Activated naive CD4-positive, alpha-beta T cell treated with anti-CD3 and anti-CD28 coated beads, Interleukin-2, amount 50 U/mL, for 72 hours (primary cell): ENCODE results near the gene ADAM8. TPM values are rescaled to one million over a fixed set of nuclear protein-coding genes. Genes with fewer than 3 reads are reported as not detected.

Experiments
- ATAC-seq, 2 donors: fragments of 150-1000 bp; cut with Tn5 transposase; 2 replicates each; pipeline ENCODE4 v1.10.0; 2021; ENCODE audit warnings: mild to moderate bottlenecking in 2 of 2, moderate library complexity in 2 of 2
- DNase-seq, 2 donors: peaks; one replicate each; pipeline ENCODE4 v3.0.0; 2021 to 2022; ENCODE audit warnings: low spot score in 2 of 2
- H3K27ac Mint-ChIP-seq, 2 donors: one replicate each; pipeline ENCODE4 v1.8.0; 2022; ENCODE audit warnings: mild to moderate bottlenecking in 2 of 2, mixed read lengths in 2 of 2
- H3K36me3 Mint-ChIP-seq, 2 donors: one replicate each; pipeline ENCODE4 v1.8.0; 2022; ENCODE audit warnings: mixed read lengths in 2 of 2
- H3K9me3 Mint-ChIP-seq, 2 donors: one replicate each; pipeline ENCODE4 v1.8.0; 2022; ENCODE audit warnings: mixed read lengths in 2 of 2
- total RNA-seq, 2 donors: library from RNA; stranded (reverse); gene quantifications; one replicate each; pipeline ENCODE4 v1.2.3, GENCODE V29; 2022

ADAM8 gene
- total RNA-seq, 2 donors from 2014 or later: 101 to 201 TPM

GRCh38 chr10:133311570-133311969 is 34.9 kb upstream of the ADAM8 start:
- no peak for ATAC-seq
- Mint-ChIP-seq H3K27ac (no peak overlapping the region), H3K36me3 (peaks cover 8 to 9% of the 10 kb centered on the region in 2 donors), H3K9me3 (no peaks in the 10 kb centered on the region)
- DNase-seq: peak in 1 of 2 donors; percentile 43

GRCh38 chr10:133310789-133311188 is 34.1 kb upstream of the ADAM8 start:
- DNase-seq (no peak), ATAC-seq (no peak)
- H3K9me3 Mint-ChIP-seq: no peaks in the 10 kb centered on the region
- H3K27ac Mint-ChIP-seq: no peak overlapping the region
- peaks cover 8 to 9% of the 10 kb centered on the region in 2 donors for H3K36me3 Mint-ChIP-seq

DNA sequence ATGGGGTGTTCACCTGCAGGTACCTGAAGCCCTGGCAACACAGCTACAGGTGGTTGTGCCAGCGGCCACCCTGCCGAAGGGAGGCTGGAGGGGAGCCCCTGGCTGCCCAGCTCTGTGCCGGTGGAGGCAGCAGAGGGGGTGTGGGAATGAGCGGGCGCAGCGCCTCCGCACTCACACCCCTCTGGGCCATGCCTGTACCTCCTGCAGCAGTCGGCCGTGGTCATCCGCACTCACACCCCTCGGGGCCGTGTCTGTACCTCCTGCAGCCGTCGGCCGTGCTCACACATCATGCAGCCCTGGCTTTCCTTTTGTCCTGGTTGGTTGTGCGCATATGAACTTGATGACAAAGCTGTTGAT is 33.7 kb upstream of the ADAM8 start:
- Mint-ChIP-seq H3K36me3 (peaks cover 8 to 9% of the 10 kb centered on the region in 2 donors), H3K27ac (no peak overlapping the region), H3K9me3 (no peaks in the 10 kb centered on the region)
- no peak for ATAC-seq
- peak in 1 of 2 donors; percentile 52 for DNase-seq

- ATAC-seq (no peak), DNase-seq (peak in 1 of 2 donors; percentile 54)
- H3K36me3 Mint-ChIP-seq: peaks cover 8 to 9% of the 10 kb centered on the region in 2 donors
- no peaks in the 10 kb centered on the region for H3K9me3 Mint-ChIP-seq
- peak overlapping the region in 1 of 2 donors; percentile 97 for H3K27ac Mint-ChIP-seq
Measured at GRCh38 chr10:133309720-133310398, 33.2 kb upstream of the ADAM8 start.

GRCh38 chr10:133309100-133309719 is 32.5 kb upstream of the ADAM8 start:
- Mint-ChIP-seq H3K36me3 (peaks cover 8 to 9% of the 10 kb centered on the region in 2 donors), H3K9me3 (no peaks in the 10 kb centered on the region), H3K27ac (peak overlapping the region; percentile 88 to 97)
- ATAC-seq (peak; percentile 70 to 86), DNase-seq (peak; percentile 89 to 90)

DNA sequence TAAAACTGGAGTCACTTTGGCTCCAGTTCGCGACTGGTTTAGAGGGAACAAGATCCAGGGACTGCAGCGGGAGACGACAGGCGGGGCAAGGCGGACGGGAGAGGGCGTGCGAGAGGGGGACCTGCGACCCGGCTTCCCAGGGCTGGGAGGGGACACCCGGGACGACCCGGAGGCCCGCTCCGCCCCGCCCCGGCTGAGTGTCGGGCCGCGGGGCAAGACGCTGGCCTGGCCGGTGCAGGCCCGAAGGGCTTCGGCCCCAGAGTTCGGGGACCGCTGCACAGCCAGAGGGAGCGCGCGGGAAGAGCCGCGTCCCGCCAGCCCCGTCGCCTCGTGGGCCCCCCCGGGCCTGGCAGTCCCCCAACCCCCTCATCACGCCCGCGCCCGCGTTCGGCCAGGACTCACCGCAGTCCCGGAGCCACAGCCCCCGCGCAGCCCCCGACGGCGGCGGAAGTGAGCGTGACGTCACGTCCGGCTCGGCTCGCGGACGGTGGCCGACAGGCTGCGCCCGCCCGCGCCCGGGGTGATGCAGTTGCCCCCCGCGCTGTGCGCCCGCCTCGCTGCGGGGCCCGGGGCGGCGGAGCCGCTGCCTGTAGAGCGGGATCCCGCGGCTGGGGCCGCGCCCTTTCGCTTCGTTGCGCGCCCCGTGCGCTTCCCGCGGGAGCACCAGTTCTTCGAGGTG is 31.9 kb upstream of the ADAM8 start, which contains the start of the genes TUBGCP2 and ZNF511:
Gene TUBGCP2 (minus strand): TSS at position 452 of the 679 bp plus-strand sequence. CDS start 5,931 bp downstream, outside the sequence.
Gene ZNF511 (plus strand): TSS at position 494 of the 679 bp plus-strand sequence. CDS start 30 bp downstream, at position 524.
- no peaks in the 10 kb centered on the region for H3K9me3 Mint-ChIP-seq

DNA sequence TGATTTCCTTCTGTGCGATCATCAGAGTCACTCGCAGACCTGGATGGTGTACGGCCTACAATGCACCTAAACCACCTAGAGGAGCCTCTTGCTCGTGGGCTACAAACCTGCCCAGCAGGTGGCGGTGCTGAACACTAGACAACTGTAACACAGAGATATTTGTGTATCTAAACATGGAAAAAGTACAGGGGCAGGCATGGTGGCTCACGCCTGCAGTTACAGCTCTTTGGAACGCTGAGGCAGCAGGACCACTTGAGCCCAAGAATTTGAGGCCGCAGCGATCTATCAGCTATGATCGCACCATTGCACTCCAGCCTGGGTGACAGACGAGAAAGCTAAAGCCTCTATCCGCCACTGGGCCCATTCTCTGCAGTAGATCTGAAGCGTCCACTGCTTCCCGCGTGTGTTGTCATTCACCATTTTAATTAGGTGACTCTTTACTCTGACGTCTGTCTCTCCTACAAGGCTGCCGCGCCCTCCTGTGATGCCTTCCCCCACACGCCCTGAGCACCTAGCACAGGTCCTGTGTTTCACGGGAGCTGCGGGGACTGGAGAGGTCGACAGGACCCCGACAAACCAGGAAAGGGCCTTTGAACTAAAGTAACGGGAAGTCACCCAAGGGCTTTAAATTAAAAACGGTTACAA is 31.2 kb upstream of the ADAM8 start:
- peak overlapping the region; percentile 97 to 100 for H3K27ac Mint-ChIP-seq
- peaks cover 8 to 9% of the 10 kb centered on the region in 2 donors for H3K36me3 Mint-ChIP-seq
- DNase-seq (peak; percentile 72 to 82), ATAC-seq (peak; percentile 53 to 73)
- no peaks in the 10 kb centered on the region for H3K9me3 Mint-ChIP-seq

More for the DNA sequence above, 31.9 kb upstream of the ADAM8 start, which contains the start of the genes TUBGCP2 and ZNF511:
- DNase-seq (peak; percentile 89 to 94), ATAC-seq (peak; percentile 83 to 86)
- Mint-ChIP-seq H3K36me3 (peaks cover 8 to 9% of the 10 kb centered on the region in 2 donors), H3K27ac (peak within 1 kb of the TSS; percentile 97 to 100)

DNA sequence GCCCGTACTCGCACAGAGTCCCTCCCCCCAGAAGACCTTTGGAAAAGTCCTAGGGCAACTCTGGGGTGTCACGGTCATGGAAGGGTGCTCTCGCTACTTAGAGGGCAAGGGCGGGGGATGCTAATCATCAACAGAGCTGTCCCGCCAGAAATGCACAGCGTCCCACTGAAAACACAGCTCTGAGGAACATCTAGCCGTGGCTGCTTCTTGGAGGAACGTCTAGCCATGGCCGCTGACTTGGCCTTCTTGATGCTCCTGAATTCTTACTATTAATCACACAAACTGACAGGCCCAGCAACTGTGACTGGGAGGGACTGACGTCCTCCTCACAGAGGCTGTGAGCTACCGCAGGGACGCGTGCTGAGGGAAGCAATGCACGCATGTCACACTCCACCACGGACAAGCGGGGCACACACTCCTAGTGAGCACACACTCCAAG is 30.3 kb upstream of the ADAM8 start:
- H3K27ac Mint-ChIP-seq: peak overlapping the region in 1 of 2 donors; percentile 97
- H3K9me3 Mint-ChIP-seq: no peaks in the 10 kb centered on the region
- ATAC-seq (no peak), DNase-seq (no peak)
- peaks cover 8 to 9% of the 10 kb centered on the region in 2 donors for H3K36me3 Mint-ChIP-seq

DNA sequence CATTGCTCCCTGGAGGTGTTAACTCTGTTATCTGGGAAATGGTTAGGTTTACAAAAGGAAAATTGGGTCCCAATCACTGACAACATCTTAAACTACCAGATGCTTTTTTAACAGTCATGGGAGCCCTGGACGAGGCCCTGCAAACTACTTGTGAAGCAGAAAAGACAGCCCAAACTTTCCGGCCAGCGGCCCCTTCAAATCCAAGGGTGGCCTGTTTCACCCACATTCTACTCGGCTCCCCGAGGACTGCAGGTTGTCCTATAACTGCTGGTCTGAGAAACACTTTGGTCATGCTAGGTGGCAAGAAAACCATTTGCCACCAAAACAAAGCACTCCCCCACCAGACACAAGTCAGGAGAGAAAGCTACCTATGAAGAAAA is 29.4 kb upstream of the ADAM8 start:
- no peaks in the 10 kb centered on the region for H3K9me3 Mint-ChIP-seq
- DNase-seq: no peak
- H3K36me3 Mint-ChIP-seq: peaks cover 8 to 9% of the 10 kb centered on the region in 2 donors
- ATAC-seq: no peak
- H3K27ac Mint-ChIP-seq: no peak overlapping the region

GRCh38 chr10:133303206-133303605 is 26.5 kb upstream of the ADAM8 start:
- Mint-ChIP-seq H3K36me3 (peaks cover 6 to 17% of the 10 kb centered on the region in 2 donors), H3K9me3 (no peaks in the 10 kb centered on the region), H3K27ac (no peak overlapping the region)
- DNase-seq: no peak
- no peak for ATAC-seq

DNA sequence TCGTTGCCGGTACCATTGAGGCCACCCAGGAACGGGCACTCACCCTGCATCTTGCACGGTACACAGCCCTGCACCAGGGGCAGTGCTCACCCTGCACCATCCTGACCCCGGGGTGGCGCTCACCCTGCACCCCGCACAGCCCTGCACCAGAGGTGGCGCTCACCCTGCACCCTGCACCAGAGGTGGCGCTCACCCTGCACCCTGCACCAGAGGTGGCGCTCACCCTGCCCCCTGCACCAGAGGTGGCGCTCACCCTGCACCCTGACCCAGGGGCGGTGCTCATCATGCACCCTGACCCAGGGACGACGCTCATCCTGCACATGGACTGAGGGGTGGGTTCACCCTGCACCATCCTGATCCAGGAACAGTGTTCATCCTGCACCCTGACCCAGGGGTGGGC is 25.6 kb upstream of the ADAM8 start:
- Mint-ChIP-seq H3K27ac (no peak overlapping the region), H3K9me3 (no peaks in the 10 kb centered on the region), H3K36me3 (peaks cover 0 to 18% of the 10 kb centered on the region in 2 donors)
- DNase-seq (no peak), ATAC-seq (no peak)

DNA sequence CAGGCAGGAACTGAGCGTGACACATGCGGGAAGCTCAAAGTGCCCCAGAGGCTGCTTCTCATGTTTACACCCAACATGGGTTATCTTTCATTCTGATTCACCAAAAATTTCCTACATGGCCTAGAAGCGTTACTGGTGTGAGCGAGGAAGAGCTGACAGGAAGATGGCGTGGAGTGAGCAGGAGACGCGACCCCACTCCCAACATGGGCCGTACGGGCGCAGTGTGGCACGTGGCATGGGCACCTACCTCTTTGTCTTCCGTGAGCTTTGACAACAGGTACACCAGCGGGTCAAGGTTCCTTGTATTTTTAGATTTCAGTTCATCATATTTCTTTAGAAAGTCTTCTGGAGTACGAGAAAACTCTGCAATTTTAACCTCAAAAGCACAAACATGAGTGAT is 23.1 kb upstream of the ADAM8 start:
- H3K9me3 Mint-ChIP-seq: no peaks in the 10 kb centered on the region

DNA sequence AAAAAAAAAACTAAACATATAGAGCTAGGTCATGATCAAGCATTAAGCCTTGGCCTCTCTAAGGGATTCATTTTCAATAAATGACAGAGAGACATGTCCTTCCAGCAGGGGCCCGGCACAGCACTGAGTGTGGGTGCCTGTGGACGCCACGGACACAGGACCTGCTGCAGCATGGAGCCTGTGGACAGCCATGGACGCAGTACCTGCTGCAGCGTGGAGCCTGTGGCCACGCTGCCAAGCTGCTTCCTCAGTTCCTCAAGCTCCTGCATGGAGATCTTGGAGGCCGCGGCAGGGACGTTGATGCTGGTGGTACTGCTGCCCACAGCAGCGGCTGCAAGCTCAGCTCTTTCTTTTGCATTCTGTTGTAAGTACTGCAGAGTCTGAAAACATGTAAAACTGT is 22.6 kb upstream of the ADAM8 start:
- Mint-ChIP-seq H3K36me3 (peaks cover 0 to 18% of the 10 kb centered on the region in 2 donors), H3K27ac (no peak overlapping the region), H3K9me3 (no peaks in the 10 kb centered on the region)
- ATAC-seq (no peak), DNase-seq (no peak)

More for the DNA sequence above, 23.1 kb upstream of the ADAM8 start:
- Mint-ChIP-seq H3K27ac (no peak overlapping the region), H3K36me3 (peaks cover 0 to 18% of the 10 kb centered on the region in 2 donors)
- ATAC-seq (no peak), DNase-seq (no peak)

DNA sequence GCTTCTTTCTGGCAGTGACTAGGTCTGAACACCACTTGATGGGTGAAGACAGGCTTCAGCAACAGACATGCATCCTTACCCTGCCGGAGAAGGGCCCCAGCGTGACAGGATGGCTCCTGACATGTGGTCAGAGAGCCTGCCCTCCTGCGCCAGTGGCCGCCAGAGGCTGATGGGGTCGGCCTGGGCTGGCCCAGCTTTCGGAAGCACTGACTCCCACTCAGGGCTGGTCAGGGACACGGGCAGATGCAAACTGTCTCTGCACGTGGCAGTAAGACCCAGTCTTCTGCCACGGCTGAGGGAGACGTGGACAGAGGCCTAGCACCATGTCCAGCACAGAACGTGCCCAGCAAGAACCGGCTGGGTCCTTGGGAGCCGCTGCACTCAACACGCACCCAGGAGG is 21.8 kb upstream of the ADAM8 start:
- no peaks in the 10 kb centered on the region for H3K9me3 Mint-ChIP-seq
- ATAC-seq: no peak
- no peak overlapping the region for H3K27ac Mint-ChIP-seq
- H3K36me3 Mint-ChIP-seq: peaks cover 0 to 18% of the 10 kb centered on the region in 2 donors
- DNase-seq: no peak

- Mint-ChIP-seq H3K9me3 (no peaks in the 10 kb centered on the region), H3K36me3 (peaks cover 0 to 24% of the 10 kb centered on the region in 2 donors), H3K27ac (no peak overlapping the region)
- ATAC-seq: no peak
- DNase-seq: no peak
Measured at GRCh38 chr10:133297504-133297903, 20.8 kb upstream of the ADAM8 start.

GRCh38 chr10:133295426-133296320 is 19.0 kb upstream of the ADAM8 start:
- Mint-ChIP-seq H3K9me3 (no peaks in the 10 kb centered on the region), H3K36me3 (peaks cover 0 to 24% of the 10 kb centered on the region in 2 donors)
- ATAC-seq: no peak

More at GRCh38 chr10:133295426-133296320, 19.0 kb upstream of the ADAM8 start:
- DNase-seq: no peak
- H3K27ac Mint-ChIP-seq: no peak overlapping the region
